ENCODE data around the gene SFXN3.

SFXN3 gene, protein sequence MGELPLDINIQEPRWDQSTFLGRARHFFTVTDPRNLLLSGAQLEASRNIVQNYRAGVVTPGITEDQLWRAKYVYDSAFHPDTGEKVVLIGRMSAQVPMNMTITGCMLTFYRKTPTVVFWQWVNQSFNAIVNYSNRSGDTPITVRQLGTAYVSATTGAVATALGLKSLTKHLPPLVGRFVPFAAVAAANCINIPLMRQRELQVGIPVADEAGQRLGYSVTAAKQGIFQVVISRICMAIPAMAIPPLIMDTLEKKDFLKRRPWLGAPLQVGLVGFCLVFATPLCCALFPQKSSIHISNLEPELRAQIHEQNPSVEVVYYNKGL

DNA sequence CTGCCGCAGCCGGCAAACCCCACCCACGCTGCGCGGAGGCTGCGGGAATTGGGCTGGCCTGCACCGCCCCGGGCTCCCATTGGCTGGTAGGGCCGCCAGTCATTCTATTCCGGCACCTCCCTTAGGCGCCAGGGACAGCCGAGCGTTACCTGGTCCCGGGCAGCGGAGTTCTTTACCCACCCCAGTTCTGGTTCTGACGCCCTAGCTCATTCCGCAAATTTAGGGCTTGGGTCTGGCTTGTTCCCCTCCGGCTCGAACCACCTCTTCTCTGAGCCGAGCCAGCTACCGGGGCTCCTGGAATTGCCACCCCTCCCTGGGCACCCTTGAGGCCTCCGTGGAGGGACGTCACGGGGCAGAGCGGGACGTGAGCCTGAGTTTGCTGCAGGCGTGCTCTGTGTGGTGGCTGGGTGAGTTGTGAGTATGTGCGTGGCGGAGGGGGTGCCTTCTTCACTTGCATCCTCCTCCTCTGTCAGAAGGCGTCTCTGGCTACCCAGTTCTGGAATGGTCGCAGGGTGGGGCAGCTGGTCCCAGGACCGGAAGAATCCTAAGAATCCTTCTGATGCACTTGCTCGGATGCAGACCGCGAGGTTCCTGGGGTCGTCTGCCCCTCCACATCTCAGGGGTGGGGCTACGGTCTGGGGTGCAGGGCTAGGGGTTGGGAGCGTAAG is at the start of gene SFXN3, which contains the start of gene PDZD7:
SFXN3 (plus strand) TSS at position 107 of the 668 bp plus-strand sequence. CDS start 3,461 bp downstream, outside the sequence.
PDZD7 (minus strand) TSS at position 2 of the 668 bp plus-strand sequence. CDS start 910 bp downstream, outside the sequence.
- in situ Hi-C loops (cut with MboI; ENCODE audit: low sequenced_read_pairs), result no loop called here
- no peaks in the 10 kb centered on the region; the same call in 1 of the 2 replicates for H3K36me3 ChIP-seq (replicated peaks)
- H3K4me3 ChIP-seq, result peak within 1 kb of the TSS; percentile 58
- peaks cover 12% of the 10 kb centered on the region for H3K4me1 ChIP-seq
- no peaks in the 10 kb centered on the region for H3K9me3 ChIP-seq
- DNase-seq (ENCODE audit: low spot score in 2 of 2), result peak; percentile 88 to 98
- H3K27me3 ChIP-seq (ENCODE audit: low read depth), result no peaks in the 10 kb centered on the region

DNA sequence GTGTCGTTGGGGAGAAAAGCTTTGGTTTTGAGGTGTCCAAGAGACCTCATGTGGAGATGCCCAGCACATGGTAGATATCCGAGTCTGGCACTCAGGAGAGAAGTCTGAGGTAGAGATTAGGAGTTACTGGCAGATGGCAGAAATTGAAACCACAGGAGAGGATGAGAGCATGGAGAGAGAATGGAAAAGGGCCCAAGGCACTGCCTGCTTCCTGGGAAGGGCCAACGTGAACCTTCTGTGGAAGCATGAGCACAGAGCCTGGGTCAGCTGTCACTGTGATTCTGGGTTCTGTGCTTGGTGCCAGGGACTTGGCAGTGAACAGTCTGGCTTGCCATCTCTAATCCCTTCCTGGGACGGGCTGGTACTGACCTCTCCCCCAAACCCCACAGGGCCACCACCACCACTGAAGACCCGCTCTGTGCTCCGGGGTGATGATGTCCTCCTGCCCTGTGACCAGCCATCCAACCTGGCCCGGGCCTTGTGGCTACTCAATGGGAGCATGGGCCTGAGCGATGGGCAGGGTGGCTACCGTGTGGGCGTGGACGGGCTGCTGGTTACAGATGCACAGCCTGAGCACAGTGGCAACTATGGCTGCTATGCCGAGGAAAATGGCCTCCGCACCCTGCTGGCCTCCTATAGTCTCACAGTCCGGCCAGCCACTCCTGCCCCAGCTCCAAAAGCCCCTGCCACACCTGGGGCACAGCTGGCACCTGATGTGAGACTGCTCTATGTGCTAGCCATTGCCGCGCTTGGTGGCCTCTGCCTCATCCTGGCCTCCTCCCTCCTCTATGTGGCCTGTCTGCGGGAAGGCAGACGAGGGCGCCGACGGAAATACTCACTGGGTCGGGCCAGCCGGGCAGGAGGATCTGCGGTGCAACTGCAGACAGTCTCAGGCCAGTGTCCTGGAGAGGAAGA is 47.9 kb upstream of the SFXN3 start:
- peaks cover 16% of the 10 kb centered on the region for H3K36me3 ChIP-seq (replicated peaks)
- H3K4me3 ChIP-seq, result no peak overlapping the region
- H3K9me3 ChIP-seq, result 0 out of 2 replicates have a peak, but pooled peaks cover 3% of the 10 kb centered on the region
- peaks cover 11% of the 10 kb centered on the region for H3K4me1 ChIP-seq
- no peaks in the 10 kb centered on the region for H3K27me3 ChIP-seq (ENCODE audit: low read depth)
- no peak for DNase-seq (ENCODE audit: low spot score in 2 of 2)
- in situ Hi-C loops (cut with MboI; ENCODE audit: low sequenced_read_pairs), result no loop called here

DNA sequence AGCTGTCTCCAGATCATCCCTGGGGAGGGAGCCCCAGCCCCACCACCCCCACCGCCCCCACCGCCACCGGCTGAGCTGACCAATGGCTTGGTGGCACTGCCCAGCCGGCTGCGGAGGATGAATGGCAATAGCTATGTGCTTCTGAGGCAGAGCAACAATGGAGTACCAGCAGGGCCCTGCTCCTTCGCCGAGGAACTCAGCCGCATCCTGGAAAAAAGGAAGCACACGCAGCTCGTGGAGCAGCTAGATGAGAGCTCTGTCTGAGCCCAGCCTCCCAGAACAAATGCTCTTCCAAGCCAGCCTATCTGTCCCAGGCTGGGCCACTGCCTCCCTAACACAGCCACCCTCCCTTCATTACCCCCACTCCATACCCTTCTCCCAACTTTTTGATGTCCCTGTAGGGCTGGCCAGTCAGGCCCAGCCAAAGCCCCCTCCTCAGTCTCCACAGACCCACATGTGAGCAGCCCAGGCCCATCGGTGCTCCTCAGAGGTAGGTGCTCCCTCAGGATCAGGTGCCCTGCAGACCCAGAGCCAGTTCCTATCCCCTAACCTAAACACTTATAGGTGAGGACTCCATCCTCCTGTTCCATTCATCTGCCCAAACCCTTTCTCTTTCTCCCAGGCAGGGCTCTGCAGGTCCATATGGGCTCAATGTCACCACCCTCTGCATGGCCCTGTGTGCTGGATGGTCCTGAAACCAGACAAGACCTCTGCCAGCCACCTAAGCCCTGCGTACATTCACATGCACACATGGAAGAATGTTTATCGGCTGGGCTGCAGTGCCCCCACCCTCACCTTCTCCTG is 47.0 kb upstream of the SFXN3 start:
- Histone ChIP-seq H3K36me3 (replicated peaks) (peaks cover 22% of the 10 kb centered on the region), H3K4me1 (peaks cover 16% of the 10 kb centered on the region), H3K4me3 (no peak overlapping the region), H3K9me3 (0 out of 2 replicates have a peak, but pooled peaks cover 3% of the 10 kb centered on the region), H3K27me3 (ENCODE audit: low read depth) (no peaks in the 10 kb centered on the region)
- no peak for DNase-seq (ENCODE audit: low spot score in 2 of 2)
- in situ Hi-C loops (cut with MboI; ENCODE audit: low sequenced_read_pairs), result no loop called here

DNA sequence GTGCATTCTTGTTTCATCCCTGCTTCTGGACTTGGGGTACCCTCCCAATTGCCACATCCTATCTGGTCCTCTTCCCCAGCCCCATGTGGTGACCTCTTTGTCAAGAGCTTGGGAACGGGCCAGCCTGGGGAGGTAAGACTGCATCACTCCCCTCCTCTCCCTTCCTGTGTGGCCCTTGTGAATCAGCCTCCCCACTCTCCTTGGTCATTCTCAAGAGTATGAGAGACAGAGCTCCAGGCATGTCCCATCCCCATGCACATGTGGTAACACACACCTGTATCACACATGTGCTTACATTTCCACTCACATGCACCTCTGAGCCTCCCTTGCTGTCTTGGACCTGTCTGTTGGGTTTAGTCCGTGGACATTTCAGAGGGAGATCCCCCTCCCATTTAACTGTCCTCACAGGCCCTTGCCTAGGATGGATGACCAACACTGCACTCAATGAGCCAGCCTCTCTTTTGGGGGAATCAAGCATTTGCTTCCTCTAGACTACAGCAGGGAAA is 46.3 kb upstream of the SFXN3 start:
- 0 out of 2 replicates have a peak, but pooled peaks cover 3% of the 10 kb centered on the region for H3K9me3 ChIP-seq
- H3K4me1 ChIP-seq, result peaks cover 19% of the 10 kb centered on the region
- peaks cover 29% of the 10 kb centered on the region for H3K36me3 ChIP-seq (replicated peaks)
- no peak for DNase-seq (ENCODE audit: low spot score in 2 of 2)
- in situ Hi-C loops (cut with MboI; ENCODE audit: low sequenced_read_pairs), result no loop called here
- no peak overlapping the region for H3K4me3 ChIP-seq
- no peaks in the 10 kb centered on the region for H3K27me3 ChIP-seq (ENCODE audit: low read depth)

DNA sequence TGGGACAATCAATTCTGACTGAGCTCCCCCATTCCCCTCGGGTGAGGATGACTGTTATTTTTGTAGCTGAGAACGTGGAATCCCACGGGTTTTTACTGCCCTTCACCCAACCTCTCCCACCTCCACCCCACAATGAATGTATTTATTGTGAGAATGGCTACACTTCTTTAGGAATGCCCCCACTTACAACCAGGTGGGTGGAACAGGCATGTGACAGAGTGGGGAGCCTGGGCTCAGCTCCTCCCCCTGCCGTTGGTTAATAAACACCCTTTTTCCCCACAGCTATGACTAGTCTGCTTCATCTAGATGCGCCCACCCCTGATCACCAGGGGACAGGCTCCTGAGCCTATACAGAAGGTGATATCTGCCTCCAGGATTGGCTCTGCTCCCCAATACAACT is 45.7 kb upstream of the SFXN3 start:
- peaks cover 35% of the 10 kb centered on the region for H3K36me3 ChIP-seq (replicated peaks)

DNA sequence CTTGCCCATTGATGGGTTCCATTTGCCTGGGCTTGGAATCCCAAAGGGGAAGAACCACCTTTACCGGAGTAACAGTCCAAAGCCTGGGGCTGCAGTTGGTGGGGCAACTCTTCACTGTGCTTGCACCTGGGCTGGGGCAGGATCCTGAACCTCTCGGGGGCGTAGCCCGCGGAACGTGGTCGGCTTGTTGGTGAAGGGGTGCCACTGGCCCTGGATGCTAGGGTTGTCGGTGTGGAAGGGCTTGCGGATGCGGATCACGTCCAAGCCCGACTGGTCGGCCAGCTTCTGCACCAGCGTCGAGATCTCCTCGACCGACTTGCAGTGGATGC is 44.4 kb upstream of the SFXN3 start:
- Histone ChIP-seq H3K4me1 (peaks cover 19% of the 10 kb centered on the region), H3K9me3 (0 out of 2 replicates have a peak, but pooled peaks cover 3% of the 10 kb centered on the region), H3K36me3 (replicated peaks) (peaks cover 35% of the 10 kb centered on the region), H3K27me3 (ENCODE audit: low read depth) (no peaks in the 10 kb centered on the region), H3K4me3 (peak overlapping the region; percentile 94)
- no peak for DNase-seq (ENCODE audit: low spot score in 2 of 2)
- in situ Hi-C loops (cut with MboI; ENCODE audit: low sequenced_read_pairs), result no loop called here

More for the DNA sequence above, 45.7 kb upstream of the SFXN3 start:
- no peak for DNase-seq (ENCODE audit: low spot score in 2 of 2)
- H3K4me3 ChIP-seq, result no peak overlapping the region
- H3K9me3 ChIP-seq, result 0 out of 2 replicates have a peak, but pooled peaks cover 3% of the 10 kb centered on the region
- H3K27me3 ChIP-seq (ENCODE audit: low read depth), result no peaks in the 10 kb centered on the region
- in situ Hi-C loops (cut with MboI; ENCODE audit: low sequenced_read_pairs), result no loop called here
- peaks cover 19% of the 10 kb centered on the region for H3K4me1 ChIP-seq

DNA sequence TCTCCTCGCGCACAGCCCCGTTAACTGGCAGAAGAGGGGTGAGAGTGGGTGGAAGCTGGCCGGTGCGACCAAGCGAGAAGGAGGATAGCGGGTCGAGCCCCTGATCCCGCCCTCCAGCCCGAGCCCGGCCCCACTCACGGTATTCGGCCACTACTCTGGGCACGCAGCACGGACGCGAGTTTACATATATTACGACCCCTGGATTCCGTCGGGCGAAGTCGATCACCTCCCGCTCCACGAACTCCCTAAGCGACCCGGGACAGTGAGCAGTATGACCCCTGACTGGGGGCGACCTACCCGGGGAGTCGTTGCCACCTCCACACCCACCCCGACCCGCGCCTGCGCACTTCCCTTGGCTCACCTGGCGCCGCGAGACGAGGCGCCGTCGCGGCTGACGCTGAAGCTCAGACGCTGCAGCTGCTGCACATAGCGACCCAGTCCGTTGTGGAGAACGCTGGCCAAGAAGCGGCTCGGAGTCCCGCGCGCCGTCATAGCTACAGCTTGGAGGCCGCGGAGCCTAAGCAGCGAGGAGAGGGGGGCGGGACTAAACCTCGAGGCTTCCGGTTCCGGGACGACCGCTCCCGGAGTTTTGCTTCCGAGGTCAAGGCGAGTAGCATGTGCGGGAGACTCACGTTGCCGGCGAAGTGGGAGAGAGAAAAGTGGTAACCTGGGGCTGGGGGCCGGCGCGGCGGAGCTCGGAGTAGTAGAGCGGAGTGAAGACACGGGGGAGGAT is 43.9 kb upstream of the SFXN3 start, which contains the start of the genes MRPL43 and TWNK:
MRPL43 (minus strand) TSS at position 546 of the 733 bp plus-strand sequence; CDS start at position 492, 54 bp downstream.
TWNK (plus strand) TSS at position 592 of the 733 bp plus-strand sequence. CDS start 668 bp downstream, outside the sequence.
- Histone ChIP-seq H3K9me3 (0 out of 2 replicates have a peak, but pooled peaks cover 3% of the 10 kb centered on the region), H3K27me3 (ENCODE audit: low read depth) (no peaks in the 10 kb centered on the region), H3K36me3 (replicated peaks) (peaks cover 35% of the 10 kb centered on the region), H3K4me3 (peak within 1 kb of the TSS; percentile 94), H3K4me1 (peaks cover 19% of the 10 kb centered on the region)
- peak; percentile 70 to 91 for DNase-seq (ENCODE audit: low spot score in 2 of 2)
- in situ Hi-C loops (cut with MboI; ENCODE audit: low sequenced_read_pairs), result no loop called here

DNA sequence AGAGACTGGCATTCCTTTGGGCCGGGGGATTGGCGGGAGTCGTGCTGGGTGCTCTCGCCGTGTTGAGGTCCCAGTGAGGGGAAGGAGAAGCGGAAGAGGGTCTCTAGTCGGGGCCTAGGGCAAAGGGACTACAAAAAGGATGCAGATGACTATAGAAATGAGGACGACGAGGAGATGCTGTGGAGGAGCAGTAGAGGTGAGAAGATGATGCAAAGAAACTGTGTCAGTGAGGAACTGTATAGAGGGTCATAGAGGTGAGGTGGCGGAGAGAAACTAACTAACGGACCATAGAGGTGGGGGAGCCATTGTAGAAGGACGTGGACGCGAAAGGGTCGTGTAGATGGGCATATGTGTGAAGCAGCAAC is 43.4 kb upstream of the SFXN3 start:
- DNase-seq (ENCODE audit: low spot score in 2 of 2), result no peak
- Histone ChIP-seq H3K4me1 (peaks cover 19% of the 10 kb centered on the region), H3K9me3 (0 out of 2 replicates have a peak, but pooled peaks cover 3% of the 10 kb centered on the region), H3K4me3 (peak overlapping the region; percentile 94), H3K27me3 (ENCODE audit: low read depth) (no peaks in the 10 kb centered on the region), H3K36me3 (replicated peaks) (peaks cover 35% of the 10 kb centered on the region)
- in situ Hi-C loops (cut with MboI; ENCODE audit: low sequenced_read_pairs), result no loop called here

DNA sequence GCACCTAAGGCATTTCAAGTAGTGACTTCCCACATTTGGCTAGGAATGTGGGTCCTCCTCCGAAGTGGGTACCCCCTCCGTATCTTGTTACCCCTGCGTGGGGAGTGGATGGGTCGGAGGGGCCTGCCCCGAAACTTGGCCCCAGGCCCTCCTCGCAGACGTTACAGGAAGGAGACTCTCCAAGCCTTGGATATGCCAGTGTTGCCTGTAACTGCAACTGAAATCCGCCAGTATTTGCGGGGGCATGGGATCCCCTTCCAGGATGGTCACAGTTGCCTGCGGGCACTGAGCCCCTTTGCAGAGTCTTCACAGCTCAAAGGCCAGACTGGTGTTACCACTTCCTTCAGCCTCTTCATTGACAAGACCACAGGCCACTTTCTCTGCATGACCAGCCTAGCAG is 42.9 kb upstream of the SFXN3 start:
- no peaks in the 10 kb centered on the region for H3K27me3 ChIP-seq (ENCODE audit: low read depth)
- DNase-seq (ENCODE audit: low spot score in 2 of 2), result no peak
- 0 out of 2 replicates have a peak, but pooled peaks cover 3% of the 10 kb centered on the region for H3K9me3 ChIP-seq
- peaks cover 19% of the 10 kb centered on the region for H3K4me1 ChIP-seq
- H3K4me3 ChIP-seq, result peak overlapping the region; percentile 94
- in situ Hi-C loops (cut with MboI; ENCODE audit: low sequenced_read_pairs), result no loop called here
- peaks cover 40% of the 10 kb centered on the region for H3K36me3 ChIP-seq (replicated peaks)

DNA sequence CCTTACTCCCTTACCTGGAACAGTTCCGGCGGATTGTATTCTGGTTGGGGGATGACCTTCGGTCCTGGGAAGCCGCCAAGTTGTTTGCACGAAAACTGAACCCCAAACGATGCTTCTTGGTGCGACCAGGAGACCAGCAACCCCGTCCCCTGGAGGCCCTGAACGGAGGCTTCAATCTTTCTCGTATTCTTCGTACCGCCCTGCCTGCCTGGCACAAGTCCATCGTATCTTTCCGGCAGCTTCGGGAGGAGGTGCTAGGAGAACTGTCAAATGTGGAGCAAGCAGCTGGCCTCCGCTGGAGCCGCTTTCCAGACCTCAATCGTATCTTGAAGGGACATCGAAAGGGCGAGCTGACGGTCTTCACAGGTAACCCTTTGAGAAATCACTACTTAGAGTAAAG is 41.9 kb upstream of the SFXN3 start:
- no peak for DNase-seq (ENCODE audit: low spot score in 2 of 2)
- in situ Hi-C loops (cut with MboI; ENCODE audit: low sequenced_read_pairs), result no loop called here
- peaks cover 19% of the 10 kb centered on the region for H3K4me1 ChIP-seq
- no peaks in the 10 kb centered on the region for H3K27me3 ChIP-seq (ENCODE audit: low read depth)
- peaks cover 49% of the 10 kb centered on the region for H3K36me3 ChIP-seq (replicated peaks)
- H3K9me3 ChIP-seq, result 0 out of 2 replicates have a peak, but pooled peaks cover 3% of the 10 kb centered on the region
- no peak overlapping the region for H3K4me3 ChIP-seq

DNA sequence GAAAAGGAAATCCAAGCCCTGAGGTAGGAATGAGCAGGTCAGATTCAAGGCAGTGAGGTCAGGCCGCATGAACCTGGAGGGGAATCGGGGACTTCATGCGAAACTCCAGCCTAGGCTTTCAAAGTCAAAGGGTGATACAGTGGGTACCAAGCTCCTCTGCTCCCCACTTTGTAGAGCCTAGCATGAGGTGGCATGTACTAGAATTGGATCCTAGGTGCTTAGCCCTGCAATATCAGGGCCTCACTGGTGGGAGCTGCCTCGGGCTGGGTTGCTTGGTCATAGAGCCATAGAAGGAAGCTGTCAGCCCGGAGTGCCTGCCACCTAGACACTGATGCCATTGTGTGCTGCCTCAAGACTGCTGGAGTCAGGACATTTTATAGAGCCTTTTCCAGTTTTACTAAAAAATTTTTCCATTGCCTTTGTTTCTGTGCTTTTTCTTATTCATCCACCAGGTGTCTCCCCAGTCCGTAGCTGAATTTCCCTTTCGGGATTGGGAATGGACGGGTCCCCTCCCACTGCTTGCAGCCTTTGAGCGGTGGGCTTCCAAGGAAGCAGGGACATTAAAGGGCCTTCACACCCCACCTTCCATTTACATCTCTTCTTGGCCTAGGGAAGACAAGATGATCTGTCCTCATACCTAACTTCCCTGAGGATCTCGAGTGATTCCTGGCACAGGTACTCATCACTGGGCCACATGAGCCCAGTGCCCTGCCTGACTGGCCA is 36.9 kb upstream of the SFXN3 start:
- Histone ChIP-seq H3K27me3 (ENCODE audit: low read depth) (no peaks in the 10 kb centered on the region), H3K9me3 (no peaks in the 10 kb centered on the region), H3K4me3 (no peak overlapping the region), H3K36me3 (replicated peaks) (peaks cover 47% of the 10 kb centered on the region), H3K4me1 (peaks cover 21% of the 10 kb centered on the region)
- in situ Hi-C loops (cut with MboI; ENCODE audit: low sequenced_read_pairs), result no loop called here
- DNase-seq (ENCODE audit: low spot score in 2 of 2), result peak; percentile 61 to 63
